Breast epithelium (tissue), 4 donors: Measurements from ENCODE around the gene COL5A1. TPM values are rescaled to one million over a fixed set of nuclear protein-coding genes. Genes with fewer than 3 reads are reported as not detected.

Experiments used
- DNase-seq, 2 donors: peaks; one replicate each; pipeline ENCODE4 v3.0.0-alpha.2; 2019; ENCODE audit warnings: low spot score in 2 of 2
- H3K27ac ChIP-seq, 2 donors: fragments of 200-600 bp; sonication (generic) in 1 of 2; one replicate each; pipeline ENCODE4 v1.5.1; 2016 to 2019; ENCODE audit warnings: mild to moderate bottlenecking in 1 of 2
- H3K27me3 ChIP-seq, 2 donors: fragments of 200-600 bp; sonication (generic) in 1 of 2; one replicate each; pipeline versions ENCODE4 v1.5.1 to v1.6.0; 2017 to 2019; ENCODE audit warnings: control low read depth in 1 of 2, mild to moderate bottlenecking in 1 of 2
- H3K36me3 ChIP-seq: fragments of 200-600 bp; one replicate; pipeline ENCODE4 v1.5.1; 2019
- H3K4me1 ChIP-seq, 2 donors: fragments of 200-600 bp; sonication (generic); one replicate each; pipeline ENCODE4 v1.5.1; 2016 to 2019; ENCODE audit warnings: control low read depth in 1 of 2
- H3K4me3 ChIP-seq, 3 donors: fragments of 200-600 bp; sonication (generic); 1 replicate in 2 of 3; 2 replicates in 1 of 3; pipeline ENCODE4 v1.5.1; 2016 to 2019; ENCODE audit warnings: mild to moderate bottlenecking in 3 of 3, moderate library complexity in 2 of 3
- H3K9me3 ChIP-seq, 2 donors: fragments of 200-600 bp; sonication (generic) in 1 of 2; one replicate each; pipeline ENCODE4 v1.5.1; 2016 to 2019; ENCODE audit warnings: control low read depth in 1 of 2
- POLR2A ChIP-seq: fragments of 450-650 bp; IDR thresholded peaks from one replicate; pipeline ENCODE4 v1.6.1; 2016; ENCODE audit warnings: antibody characterized with exemption, mild to moderate bottlenecking, moderate library complexity
- POLR2AphosphoS5 ChIP-seq, 3 donors: sonication (generic); formaldehyde crosslinking; IDR thresholded peaks; one replicate each; pipeline ENCODE4 v1.6.1; 2017; ENCODE audit warnings: antibody characterized with exemption in 3 of 3
- intact Hi-C: fragments of 100-400 bp; cut with DNase I; formaldehyde crosslinking; loops from one replicate; pipeline ENCODE4 v1.15.1; 2023; ENCODE audit warnings: low total_unique reads
- total RNA-seq, 3 donors: library from RNA; depleted of rRNA; stranded (reverse); fragments of >200 nt; gene quantifications; one replicate each; pipeline ENCODE4 v1.1.0, GENCODE V29; 2016
- TF ChIP-seq, protein P1 (sequence below), 3 donors: fragments of 450-650 bp; IDR thresholded peaks; one replicate each; pipeline ENCODE4 v1.5.1; 2016 to 2017; ENCODE audit warnings: antibody characterized with exemption in 3 of 3, mild to moderate bottlenecking in 3 of 3, moderate library complexity in 3 of 3

The COL5A1 gene
- total RNA-seq, 3 donors from 2014 or later = 12.1 to 17.0 (median 15.4) TPM

DNA sequence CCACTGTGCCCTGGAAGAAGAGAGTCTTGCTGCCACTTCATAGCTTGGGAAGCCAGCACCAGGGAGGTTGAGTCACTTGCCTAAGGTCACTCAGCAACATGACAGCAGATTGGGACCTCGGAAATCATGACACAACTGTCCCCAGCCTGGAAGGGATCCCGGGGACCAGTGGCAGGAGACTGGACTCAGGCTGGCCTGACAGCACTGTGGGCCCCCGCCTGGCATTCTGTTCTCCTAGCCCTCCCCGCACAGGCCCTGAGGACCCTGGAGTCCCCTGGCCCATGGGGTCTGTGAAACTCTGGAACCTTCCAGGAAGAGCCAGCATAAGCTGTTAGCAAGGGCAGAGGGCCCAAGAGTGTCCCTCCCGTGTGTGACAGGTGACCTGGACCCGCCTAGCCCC lies 64.9 kb downstream of the COL5A1 start:
- intact Hi-C loops = no loop called here
- TF ChIP-seq POLR2A (no peak), POLR2AphosphoS5 (IDR thresholded peaks at IDR 0.05) (no peak)
- TF ChIP-seq, protein P1, sequence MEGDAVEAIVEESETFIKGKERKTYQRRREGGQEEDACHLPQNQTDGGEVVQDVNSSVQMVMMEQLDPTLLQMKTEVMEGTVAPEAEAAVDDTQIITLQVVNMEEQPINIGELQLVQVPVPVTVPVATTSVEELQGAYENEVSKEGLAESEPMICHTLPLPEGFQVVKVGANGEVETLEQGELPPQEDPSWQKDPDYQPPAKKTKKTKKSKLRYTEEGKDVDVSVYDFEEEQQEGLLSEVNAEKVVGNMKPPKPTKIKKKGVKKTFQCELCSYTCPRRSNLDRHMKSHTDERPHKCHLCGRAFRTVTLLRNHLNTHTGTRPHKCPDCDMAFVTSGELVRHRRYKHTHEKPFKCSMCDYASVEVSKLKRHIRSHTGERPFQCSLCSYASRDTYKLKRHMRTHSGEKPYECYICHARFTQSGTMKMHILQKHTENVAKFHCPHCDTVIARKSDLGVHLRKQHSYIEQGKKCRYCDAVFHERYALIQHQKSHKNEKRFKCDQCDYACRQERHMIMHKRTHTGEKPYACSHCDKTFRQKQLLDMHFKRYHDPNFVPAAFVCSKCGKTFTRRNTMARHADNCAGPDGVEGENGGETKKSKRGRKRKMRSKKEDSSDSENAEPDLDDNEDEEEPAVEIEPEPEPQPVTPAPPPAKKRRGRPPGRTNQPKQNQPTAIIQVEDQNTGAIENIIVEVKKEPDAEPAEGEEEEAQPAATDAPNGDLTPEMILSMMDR (IDR thresholded peaks at IDR 0.05) = no peak
- H3K36me3 ChIP-seq = no peaks in the 10 kb centered on the region
- no peak for DNase-seq
- H3K27ac ChIP-seq = peak overlapping the region; percentile 40 to 80
- peaks cover 0 to 6% of the 10 kb centered on the region in 2 donors for H3K27me3 ChIP-seq
- H3K4me1 ChIP-seq = no peaks in the 10 kb centered on the region
- H3K9me3 ChIP-seq = no peaks in the 10 kb centered on the region
- no peak overlapping the region for H3K4me3 ChIP-seq

DNA sequence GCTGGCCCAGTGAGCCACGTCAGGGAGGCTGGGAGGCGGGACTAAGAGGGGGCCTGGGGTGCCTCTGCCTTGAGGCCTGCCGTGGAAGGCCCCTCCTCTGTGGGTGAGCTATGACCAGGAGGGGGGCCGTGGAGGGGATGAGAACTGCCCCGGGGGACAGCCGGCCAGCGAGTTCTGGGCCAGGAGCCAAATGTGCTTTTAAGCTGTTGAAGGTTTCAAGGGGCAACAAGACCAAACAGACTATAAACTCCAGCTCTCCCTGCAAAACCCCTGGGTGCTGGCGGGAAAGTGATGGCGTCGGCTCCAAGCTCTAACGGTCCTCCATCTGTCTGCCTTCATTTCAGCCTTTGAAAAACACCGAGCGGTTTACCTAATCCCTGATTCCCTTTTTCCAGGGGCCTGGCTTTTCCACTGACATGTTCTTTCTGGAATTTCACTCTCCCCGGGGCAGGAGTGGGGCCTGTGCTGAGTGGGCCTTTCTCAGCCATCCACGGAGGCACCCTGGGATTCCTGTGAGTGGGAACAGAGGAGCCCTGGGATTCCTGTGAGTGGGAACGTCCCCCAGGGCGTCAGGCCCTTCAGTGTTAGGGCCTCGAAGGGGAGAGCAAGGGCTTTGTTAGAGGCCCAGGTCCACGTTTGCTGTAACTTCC lies 65.6 kb downstream of the COL5A1 start:
- Histone ChIP-seq H3K27ac (peak overlapping the region; percentile 40 to 80), H3K36me3 (no peaks in the 10 kb centered on the region), H3K9me3 (no peaks in the 10 kb centered on the region), H3K27me3 (peaks cover 0 to 6% of the 10 kb centered on the region in 2 donors), H3K4me3 (no peak overlapping the region), H3K4me1 (no peaks in the 10 kb centered on the region)
- no peak for TF ChIP-seq POLR2AphosphoS5 (IDR thresholded peaks at IDR 0.05)
- TF ChIP-seq, protein P1 (IDR thresholded peaks at IDR 0.05) = no peak
- TF ChIP-seq POLR2A = no peak
- intact Hi-C loops = no loop called here
- peak in 1 of 2 donors; percentile 29 for DNase-seq

DNA sequence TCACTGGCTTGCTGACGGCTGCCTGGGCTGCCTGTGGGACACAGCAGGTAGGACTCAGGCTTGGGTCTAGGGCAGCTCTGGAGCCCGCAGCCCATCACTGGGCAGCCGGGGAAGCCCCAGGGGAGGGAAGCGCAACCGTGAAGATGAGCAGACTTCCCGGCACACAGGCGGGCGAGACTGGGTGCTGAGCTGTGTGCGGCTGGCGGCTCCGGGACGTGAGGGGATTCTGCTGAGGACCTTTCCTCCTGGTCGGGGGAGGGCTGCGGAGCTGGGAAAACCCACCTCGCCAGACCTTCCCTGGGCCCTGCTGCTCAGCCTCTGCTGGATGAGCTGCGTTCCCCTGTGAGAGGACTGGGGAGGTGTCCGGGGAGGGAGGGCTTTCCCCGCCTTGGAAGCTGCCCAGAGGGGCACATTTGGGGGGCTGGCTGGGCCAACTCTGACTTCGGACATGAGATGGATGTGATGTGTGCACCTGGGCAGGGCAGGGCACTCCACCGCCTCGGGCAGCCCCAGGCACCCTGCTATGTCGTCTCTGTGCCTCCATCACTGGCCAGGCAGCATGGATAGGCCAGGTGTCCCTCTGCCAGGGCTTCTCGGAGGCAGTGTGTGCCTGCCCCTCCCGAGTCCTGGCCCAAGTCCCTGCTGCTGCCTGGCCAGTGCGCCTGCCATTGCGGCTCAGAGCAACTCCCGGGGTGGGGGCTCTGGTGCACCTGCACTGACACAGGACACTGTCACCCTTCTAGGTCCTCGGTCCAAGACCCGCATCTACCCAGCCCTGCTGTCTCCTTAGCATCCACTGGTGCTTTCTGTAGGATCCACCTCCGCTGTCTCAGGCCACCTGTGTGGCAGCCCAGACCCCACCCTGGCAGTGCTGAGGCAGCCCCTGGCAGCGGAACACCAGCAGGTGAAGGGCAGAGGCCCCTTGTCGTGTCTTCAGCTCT lies 66.4 kb downstream of the COL5A1 start:
- Histone ChIP-seq H3K27ac (peak overlapping the region in 1 of 2 donors; percentile 80), H3K4me1 (no peaks in the 10 kb centered on the region), H3K27me3 (peaks cover 0 to 6% of the 10 kb centered on the region in 2 donors), H3K4me3 (no peak overlapping the region), H3K9me3 (no peaks in the 10 kb centered on the region), H3K36me3 (no peaks in the 10 kb centered on the region)
- no peak for DNase-seq
- TF ChIP-seq POLR2A (no peak), POLR2AphosphoS5 (IDR thresholded peaks at IDR 0.05) (no peak)
- TF ChIP-seq, protein P1 (IDR thresholded peaks at IDR 0.05) = no peak
- intact Hi-C loops = no loop called here

DNA sequence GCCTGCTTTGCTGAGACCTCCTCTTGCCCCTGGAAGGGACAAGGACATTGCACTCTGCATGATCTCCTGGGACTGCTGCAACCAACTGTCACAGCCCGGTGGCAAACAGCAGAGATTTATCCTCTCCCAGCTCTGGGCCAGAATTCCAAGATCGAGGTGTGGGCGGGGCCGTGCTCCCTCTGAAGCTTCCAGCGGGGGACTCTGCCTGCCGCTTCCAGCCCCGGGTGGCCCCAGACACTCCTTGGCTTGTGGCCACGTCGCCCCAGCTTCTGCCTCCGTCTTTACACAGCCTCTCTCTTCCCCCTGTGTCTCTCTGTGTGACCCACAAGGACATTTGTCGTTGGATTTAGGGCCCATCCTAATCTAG lies 67.1 kb downstream of the COL5A1 start:
- DNase-seq = no peak
- Histone ChIP-seq H3K4me3 (no peak overlapping the region), H3K9me3 (no peaks in the 10 kb centered on the region), H3K27ac (peak overlapping the region in 1 of 2 donors; percentile 4), H3K27me3 (peaks cover 0 to 6% of the 10 kb centered on the region in 2 donors), H3K36me3 (no peaks in the 10 kb centered on the region), H3K4me1 (no peaks in the 10 kb centered on the region)
- intact Hi-C loops = no loop called here
- TF ChIP-seq POLR2A (no peak), POLR2AphosphoS5 (IDR thresholded peaks at IDR 0.05) (no peak)
- TF ChIP-seq, protein P1 (IDR thresholded peaks at IDR 0.05) = no peak
